ENCODE results near the gene CTXND1. TPM values are rescaled to one million over a fixed set of nuclear protein-coding genes. Genes with fewer than 3 reads are reported as not detected.
A peak's percentile ranks its signal among the peaks of the same experiment; 100 is the strongest.

CTXND1 gene
- total and polyA plus RNA-seq, 2 of the 13 experiments (the other 11 are each of a cell fraction or from before 2014, with no cell fraction given), result 1.2 to 2.1 TPM

GRCh38 chr15:80163217-80163616, 88.8 kb downstream of the CTXND1 start (continued):
- no peak for TF ChIP-seq ZSCAN5A (CRISPR knock-in tag; IDR thresholded peaks at IDR 0.05; ENCODE audit: borderline replicate concordance)
- 0 out of 2 replicates have a peak, but pooled peaks have one; percentile 7 for TF ChIP-seq SOX5 (CRISPR knock-in tag; IDR thresholded peaks at IDR 0.05; ENCODE audit: borderline replicate concordance)
- no peak for TF ChIP-seq NFKB2 (CRISPR knock-in tag; IDR thresholded peaks at IDR 0.05; ENCODE audit: borderline replicate concordance)
- TF ChIP-seq ZNF784 (CRISPR knock-in tag; IDR thresholded peaks at IDR 0.05; ENCODE audit: borderline replicate concordance), result no peak
- TF ChIP-seq ZNF749 (CRISPR knock-in tag; IDR thresholded peaks at IDR 0.05; ENCODE audit: borderline replicate concordance), result no peak
- TF ChIP-seq ZNF605 (CRISPR knock-in tag; IDR thresholded peaks at IDR 0.05), result no peak
- no peak for TF ChIP-seq TOE1 (CRISPR knock-in tag; IDR thresholded peaks at IDR 0.05)
- TF ChIP-seq PRMT3 (CRISPR knock-in tag; IDR thresholded peaks at IDR 0.05; ENCODE audit: borderline replicate concordance, low read depth), result no peak
- TF ChIP-seq ZNF710 (CRISPR knock-in tag; IDR thresholded peaks at IDR 0.05; ENCODE audit: borderline replicate concordance), result 0 out of 2 replicates have a peak, but pooled peaks have one; percentile 20
- TF ChIP-seq ZNF777 (CRISPR knock-in tag; IDR thresholded peaks at IDR 0.05), result no peak
- no peak for TF ChIP-seq PRDM4 (CRISPR knock-in tag; IDR thresholded peaks at IDR 0.05; ENCODE audit: borderline replicate concordance)
- TF ChIP-seq ZNF33B (CRISPR knock-in tag; IDR thresholded peaks at IDR 0.05), result no peak
- TF ChIP-seq ATF4 (CRISPR knock-in tag; IDR thresholded peaks at IDR 0.05), result no peak
- TF ChIP-seq POGK (CRISPR knock-in tag; conservative IDR thresholded peaks at IDR 0.05), result no peak
- TF ChIP-seq ZNF225 (CRISPR knock-in tag; IDR thresholded peaks at IDR 0.05), result no peak
- no peak for TF ChIP-seq KDM2A (CRISPR knock-in tag; IDR thresholded peaks at IDR 0.05; ENCODE audit: borderline replicate concordance, low read depth)
- TF ChIP-seq AGO2 (optimal IDR thresholded peaks at IDR 0.05; ENCODE audit: low read depth, low read length), result no peak
- no peak for TF ChIP-seq ZNF264 (CRISPR knock-in tag; IDR thresholded peaks at IDR 0.05)
- no peak for TF ChIP-seq ZNF879 (CRISPR knock-in tag; IDR thresholded peaks at IDR 0.05)
- TF ChIP-seq ZNF724P (CRISPR knock-in tag; IDR thresholded peaks at IDR 0.05; ENCODE audit: borderline replicate concordance), result no peak
- no peak for TF ChIP-seq RORA (CRISPR knock-in tag; IDR thresholded peaks at IDR 0.05)

Data from HepG2 (cell line).